SW480 (cell line): Measurements from ENCODE around the gene ADORA2A.

Experiments used
- DNase-seq: peaks from one replicate; pipeline ENCODE4 v3.0.0-alpha.2; 2016; ENCODE audit warnings: low spot score

Gene ADORA2A

GRCh38 chr22:24427500-24428164 lies at the start of gene ADORA2A:
Gene ADORA2A (plus strand): TSS chr22:24427599. CDS start chr22:24433405, 5,806 bp downstream.
- DNase-seq: no peak

- no peak for DNase-seq
These were observed 47.9 kb upstream of the ADORA2A start for GRCh38 chr22:24379536-24379935.

GRCh38 chr22:24380220-24380904 lies 47.0 kb upstream of the ADORA2A start:
- no peak for DNase-seq

- no peak for DNase-seq
These were observed 46.5 kb upstream of the ADORA2A start for GRCh38 chr22:24380905-24381230.

- no peak for DNase-seq
These were observed 44.3 kb upstream of the ADORA2A start for GRCh38 chr22:24383061-24383460.

- DNase-seq: no peak
These were observed 43.3 kb upstream of the ADORA2A start for GRCh38 chr22:24384131-24384530.

- DNase-seq: no peak
These were observed 40.4 kb upstream of the ADORA2A start for GRCh38 chr22:24386937-24387471.

GRCh38 chr22:24389680-24390079 lies 37.7 kb upstream of the ADORA2A start:
- DNase-seq: no peak

- DNase-seq: no peak
These were observed 37.2 kb upstream of the ADORA2A start for GRCh38 chr22:24390156-24390555.

- DNase-seq: no peak
These were observed 36.8 kb upstream of the ADORA2A start for GRCh38 chr22:24390576-24390975.

- no peak for DNase-seq
These were observed 35.6 kb upstream of the ADORA2A start for GRCh38 chr22:24391836-24392217.

- no peak for DNase-seq
These were observed 35.0 kb upstream of the ADORA2A start for GRCh38 chr22:24392218-24392931.

GRCh38 chr22:24393012-24393559 lies 34.3 kb upstream of the ADORA2A start:
- no peak for DNase-seq

- DNase-seq: no peak
These were observed 33.6 kb upstream of the ADORA2A start for GRCh38 chr22:24393848-24394247.

- no peak for DNase-seq
These were observed 33.1 kb upstream of the ADORA2A start for GRCh38 chr22:24394254-24394653.

GRCh38 chr22:24398409-24398808 lies 29.0 kb upstream of the ADORA2A start:
- DNase-seq: no peak

GRCh38 chr22:24400034-24400725 lies 27.2 kb upstream of the ADORA2A start:
- DNase-seq: no peak

- DNase-seq: no peak
These were observed 26.4 kb upstream of the ADORA2A start for GRCh38 chr22:24400726-24401596.

- no peak for DNase-seq
These were observed 25.4 kb upstream of the ADORA2A start for GRCh38 chr22:24401931-24402367.

- DNase-seq: peak; percentile 73
These were observed 24.8 kb upstream of the ADORA2A start for GRCh38 chr22:24402460-24403192.
